GM19099 (cell line): Measurements from ENCODE around the gene DIRAS3.

Experiments
- POLR2A ChIP-seq: IDR thresholded peaks from 3 replicates; pipeline ENCODE4 v1.6.1; 2011; ENCODE audit warnings: low read depth; ENCODE audit not compliant: insufficient read length; ENCODE audit errors: extremely low read depth

The DIRAS3 gene

DNA sequence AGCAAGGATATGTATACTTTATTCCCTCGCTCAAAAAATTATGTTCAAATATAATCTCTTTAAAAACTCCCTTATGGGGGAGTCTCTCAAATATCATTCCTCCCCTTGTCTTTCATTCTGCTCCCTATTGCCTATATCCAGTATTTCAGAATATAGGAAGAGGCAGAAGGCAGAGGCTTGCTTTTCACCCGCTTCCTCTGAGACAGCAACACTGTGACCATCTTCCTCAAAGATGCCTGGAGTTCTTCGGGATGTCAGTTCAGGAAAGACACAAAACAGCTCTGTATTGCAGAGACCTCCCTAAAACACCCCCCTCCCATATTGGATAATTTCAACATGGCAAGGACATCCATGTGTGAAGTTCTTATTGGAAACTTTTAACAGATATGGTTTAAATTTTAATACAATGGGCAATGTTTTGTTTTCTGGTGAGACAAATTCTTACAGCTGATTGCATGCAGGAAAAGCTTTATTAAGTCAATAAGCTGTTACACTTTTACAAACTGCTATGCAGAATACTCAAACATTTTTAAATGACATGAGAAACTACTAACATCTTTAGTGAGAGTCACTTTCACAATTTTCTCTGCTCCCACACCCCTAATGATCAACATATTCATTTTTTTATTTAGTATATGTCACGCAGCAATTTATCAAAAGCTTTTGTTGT lies 4.8 kb downstream of the DIRAS3 start:
- TF ChIP-seq POLR2A: no peak

DNA sequence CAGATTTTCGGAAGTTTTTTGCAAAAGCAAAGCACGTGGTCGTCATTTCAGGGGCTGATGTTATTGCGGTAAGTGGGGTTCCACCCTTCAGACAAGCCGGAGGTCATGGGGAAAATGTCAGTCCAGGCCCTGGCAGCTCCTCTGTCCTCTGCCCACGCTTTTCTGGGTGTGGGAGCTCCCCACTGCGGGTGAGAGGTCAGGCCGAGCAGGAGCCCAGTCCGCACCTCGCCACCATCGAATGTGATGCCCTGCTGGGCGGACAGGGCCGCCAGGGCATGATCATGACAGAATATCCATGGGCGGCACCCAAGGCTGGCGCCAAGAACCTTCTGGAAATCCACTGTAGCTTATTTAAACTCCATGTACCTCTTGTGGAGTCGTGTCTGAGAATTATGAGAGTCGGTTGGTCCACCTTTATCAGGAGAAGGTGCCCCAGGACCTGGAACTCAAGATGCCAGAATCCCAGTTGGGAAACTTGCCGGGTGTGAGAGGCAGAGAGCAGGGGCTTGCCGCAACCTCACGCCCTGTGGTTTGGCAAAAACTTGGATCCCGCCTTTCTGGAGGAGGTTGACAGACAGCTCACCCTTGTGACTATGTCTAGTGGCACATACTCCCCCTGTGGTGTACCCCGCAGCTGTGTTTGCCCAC lies 6.9 kb downstream of the DIRAS3 start:
- no peak for TF ChIP-seq POLR2A

DNA sequence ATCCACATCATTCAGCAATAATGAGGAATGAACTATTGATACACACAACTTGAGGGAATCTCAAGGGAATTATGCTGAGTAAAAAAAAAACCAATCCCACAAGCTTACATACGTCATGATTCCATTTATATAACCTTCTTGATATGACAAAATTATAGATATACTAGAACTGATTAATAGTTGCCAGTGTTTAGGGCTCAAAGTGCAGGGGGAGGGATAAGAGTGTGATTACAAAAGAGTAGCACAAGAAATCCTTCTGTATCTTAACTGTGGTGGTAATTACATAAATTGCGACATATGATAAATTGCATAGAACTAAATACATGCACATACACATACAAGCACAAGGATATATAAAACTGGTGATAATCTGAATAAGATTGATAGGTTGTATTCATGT lies 13.5 kb downstream of the DIRAS3 start:
- no peak for TF ChIP-seq POLR2A

DNA sequence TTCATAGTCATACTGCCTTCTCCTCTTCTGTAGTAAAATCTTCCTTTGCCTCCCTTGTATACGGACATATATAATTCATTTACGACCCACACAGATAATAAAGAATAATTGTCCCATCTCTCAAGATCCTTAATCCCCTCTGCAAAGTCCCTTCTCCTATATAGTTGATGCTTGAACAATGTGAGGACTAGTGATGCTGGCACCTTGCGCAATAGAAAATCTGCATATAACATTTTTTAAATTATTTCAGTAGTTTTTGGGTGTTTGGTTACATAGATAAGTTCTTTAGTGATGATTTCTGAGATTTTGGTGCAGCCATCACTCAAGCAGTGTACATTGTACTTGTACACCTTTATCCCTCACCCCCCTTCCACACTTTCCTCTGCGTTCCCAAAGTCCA lies 21.0 kb downstream of the DIRAS3 start:
- no peak for TF ChIP-seq POLR2A

DNA sequence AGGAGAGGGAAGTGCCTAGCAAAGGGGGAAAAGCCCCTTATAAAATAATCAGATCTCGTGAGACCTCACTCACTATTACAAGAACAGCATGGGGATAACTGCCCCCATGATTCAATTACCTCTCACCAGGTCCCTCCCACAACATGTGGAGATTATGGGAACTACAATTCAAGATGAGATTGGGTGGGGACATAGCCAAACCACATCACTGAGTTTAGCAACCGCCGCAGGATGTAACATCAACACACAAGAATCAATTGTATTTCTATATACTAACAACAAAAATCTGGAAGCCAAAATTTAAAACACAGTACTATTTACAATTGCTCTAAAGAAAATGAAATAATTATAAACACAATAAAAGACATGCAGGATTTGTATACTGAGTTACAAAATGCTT lies 21.9 kb downstream of the DIRAS3 start:
- no peak for TF ChIP-seq POLR2A

DNA sequence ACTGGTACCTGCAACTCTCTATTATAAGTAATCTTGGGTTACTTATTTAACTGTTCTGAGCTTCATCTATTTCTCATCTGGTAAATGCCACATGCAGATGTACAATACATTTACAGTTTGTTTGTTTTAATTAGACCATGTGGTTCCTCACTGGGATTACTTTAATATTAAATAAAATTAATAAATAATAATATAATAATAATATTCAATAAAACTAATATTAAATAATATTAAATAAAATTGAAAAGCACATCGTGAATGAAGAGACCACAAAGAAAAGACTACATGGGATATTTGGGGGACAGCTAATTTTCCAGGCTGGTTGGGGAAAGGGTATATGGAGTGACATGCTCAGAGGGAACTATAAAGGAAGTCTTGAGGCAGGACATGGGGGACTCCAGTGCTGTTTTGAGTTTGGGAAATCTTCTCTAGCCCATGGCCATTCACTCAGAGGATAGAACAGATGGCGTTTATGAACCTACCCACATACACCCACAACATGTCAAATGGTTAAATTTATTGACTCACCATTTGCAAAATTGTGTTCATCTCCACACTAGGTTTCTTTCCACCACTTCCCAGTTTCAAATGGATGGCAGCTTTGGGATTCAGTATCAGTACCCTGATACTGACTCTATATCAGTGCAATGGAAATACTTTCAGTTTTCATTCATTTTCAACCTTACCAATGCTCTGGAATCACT lies 25.6 kb downstream of the DIRAS3 start:
- no peak for TF ChIP-seq POLR2A

DNA sequence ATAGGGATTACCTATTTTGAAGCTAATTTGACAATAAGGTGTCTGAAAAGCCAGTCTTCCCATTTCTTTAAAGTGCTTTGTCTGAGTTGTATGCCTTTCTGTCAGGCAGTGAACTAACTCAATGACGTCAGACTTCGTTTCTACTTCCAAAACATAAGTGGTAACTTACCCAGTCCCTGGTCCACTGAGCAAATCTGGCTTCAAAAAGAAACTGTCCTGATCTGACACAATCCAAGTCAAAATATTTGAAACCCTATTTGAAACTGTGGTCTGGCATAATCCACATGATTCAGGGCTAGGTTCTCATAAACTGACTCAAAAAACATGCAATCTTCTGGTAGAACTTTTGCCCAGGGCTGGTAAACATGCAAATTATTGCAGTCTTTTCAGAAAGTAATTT lies 34.0 kb downstream of the DIRAS3 start:
- no peak for TF ChIP-seq POLR2A

DNA sequence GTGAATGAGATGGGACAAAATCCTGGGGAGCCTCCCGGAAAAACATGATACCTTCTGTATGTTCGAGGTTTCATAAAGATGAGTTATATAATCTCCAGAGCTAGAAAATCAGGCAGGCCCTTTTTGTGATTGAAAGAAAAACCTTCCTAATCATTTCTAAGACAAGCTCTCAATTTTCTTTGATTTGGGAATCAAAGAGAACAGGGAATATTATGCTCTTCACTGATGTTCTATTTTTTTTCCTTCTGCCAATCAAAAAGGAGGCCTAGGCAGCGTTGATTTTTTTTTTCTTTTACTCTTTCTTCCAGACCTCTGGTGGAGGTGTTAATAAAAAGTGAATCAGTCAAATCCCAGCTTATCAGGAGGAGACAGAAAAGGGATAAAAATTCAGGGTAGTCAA lies 34.5 kb downstream of the DIRAS3 start:
- no peak for TF ChIP-seq POLR2A

DNA sequence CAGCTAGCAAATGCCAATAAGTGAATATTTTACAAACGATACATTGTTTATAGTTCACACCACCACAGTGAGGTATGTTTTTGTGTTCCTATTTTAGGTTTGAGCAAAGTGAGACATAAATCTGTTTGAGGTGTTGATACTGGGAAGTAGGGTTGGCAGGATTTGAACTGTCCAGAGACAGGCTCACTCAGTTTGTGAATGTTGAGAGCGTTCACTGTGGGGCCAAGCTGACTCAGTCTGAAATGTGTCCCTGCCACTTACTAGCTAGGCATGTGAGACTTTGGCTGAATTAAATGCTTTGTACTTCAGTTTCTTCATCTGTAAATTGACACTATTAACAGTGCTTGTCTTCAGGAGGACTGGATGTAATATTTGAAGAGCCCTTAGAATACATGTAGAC lies 35.1 kb downstream of the DIRAS3 start:
- no peak for TF ChIP-seq POLR2A

DNA sequence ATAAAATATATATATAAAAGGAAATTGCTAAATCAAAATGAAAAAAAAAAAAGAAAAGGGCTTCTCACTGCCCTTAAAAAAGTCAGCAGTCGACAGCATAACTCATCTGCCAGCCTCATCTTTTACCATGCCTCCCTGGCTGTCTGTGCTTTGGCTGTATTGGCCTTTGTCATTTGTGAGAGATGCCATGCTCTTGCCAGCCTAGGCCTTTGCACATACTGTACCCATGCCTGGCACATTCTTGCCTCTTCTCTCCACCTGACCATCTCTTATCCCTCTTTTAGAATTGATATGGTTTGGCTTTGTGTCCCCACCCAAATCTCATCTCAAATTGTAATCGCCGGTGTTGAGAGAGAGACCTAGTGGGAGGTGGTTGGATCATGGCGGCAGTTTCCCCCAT lies 37.1 kb downstream of the DIRAS3 start:
- no peak for TF ChIP-seq POLR2A

DNA sequence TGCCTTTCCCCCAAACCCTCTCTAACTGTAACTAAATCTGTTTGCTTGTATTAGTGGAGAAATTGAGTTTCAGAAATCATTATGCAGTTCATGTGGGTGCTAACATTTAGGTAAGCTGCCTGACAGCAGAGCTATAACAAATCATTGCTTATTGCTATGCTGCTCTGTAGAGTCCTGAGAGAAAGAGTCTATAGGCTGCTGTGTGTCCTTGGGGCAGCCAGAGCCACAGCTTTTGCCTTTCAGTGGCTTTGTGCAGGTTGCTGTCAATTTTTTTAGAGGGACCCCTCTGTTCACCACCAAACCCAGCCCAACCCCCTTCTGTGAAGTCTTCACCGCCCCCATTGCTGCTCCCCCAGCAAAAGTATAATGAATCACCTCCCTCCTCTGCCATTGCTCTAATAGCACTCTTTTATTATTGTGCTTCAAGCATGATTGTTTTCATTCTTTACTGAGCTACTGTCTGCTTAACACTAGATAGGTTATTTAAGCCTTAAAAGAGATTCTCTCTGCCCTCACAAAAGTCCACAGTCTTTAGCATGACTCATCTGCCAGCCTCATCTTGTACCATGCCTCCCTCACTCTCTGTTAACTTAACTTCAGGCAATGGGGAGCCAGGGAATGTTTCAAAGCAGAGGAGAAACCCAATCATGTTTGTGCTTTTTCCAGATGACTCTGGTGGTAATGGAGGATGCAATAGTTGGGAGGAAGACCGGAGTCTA lies 38.6 kb downstream of the DIRAS3 start:
- TF ChIP-seq POLR2A: no peak

DNA sequence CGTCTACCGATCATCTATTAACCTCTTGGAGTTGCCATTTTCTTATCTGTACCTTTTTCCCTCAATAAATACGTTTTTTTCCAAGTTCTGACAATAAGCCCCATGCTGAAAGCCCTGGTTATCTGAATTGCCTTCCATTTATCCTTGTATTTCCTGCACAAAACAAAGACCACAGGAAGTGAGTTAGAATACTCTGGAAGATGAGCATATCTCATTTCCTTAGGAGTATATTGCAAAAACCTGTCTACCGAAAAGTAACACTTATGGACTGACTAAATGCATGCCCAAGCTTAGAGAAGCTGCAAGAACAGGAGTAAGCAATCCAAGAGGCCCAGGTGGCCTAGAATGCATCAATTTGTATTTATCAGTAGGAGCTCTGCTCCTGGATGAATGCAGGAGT lies 39.9 kb downstream of the DIRAS3 start:
- TF ChIP-seq POLR2A: no peak

DNA sequence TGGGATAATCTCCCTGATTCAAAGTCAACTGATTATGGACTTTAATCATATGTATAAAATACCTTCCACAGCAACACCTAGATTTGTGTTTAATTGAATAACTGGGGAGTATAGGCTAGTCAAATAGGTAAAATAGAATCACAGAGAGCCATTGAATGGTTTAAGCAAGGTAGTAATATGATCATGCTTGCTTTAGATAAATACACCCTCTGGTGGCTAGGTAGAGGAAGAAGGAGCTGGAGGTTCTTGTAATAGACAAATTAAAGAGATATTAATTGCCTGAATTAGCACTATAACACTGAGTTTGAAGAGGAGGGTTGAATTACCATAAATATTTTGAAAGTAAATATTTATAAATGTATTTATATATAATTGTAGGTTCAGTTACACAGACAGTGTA lies 40.3 kb downstream of the DIRAS3 start:
- TF ChIP-seq POLR2A: no peak

DNA sequence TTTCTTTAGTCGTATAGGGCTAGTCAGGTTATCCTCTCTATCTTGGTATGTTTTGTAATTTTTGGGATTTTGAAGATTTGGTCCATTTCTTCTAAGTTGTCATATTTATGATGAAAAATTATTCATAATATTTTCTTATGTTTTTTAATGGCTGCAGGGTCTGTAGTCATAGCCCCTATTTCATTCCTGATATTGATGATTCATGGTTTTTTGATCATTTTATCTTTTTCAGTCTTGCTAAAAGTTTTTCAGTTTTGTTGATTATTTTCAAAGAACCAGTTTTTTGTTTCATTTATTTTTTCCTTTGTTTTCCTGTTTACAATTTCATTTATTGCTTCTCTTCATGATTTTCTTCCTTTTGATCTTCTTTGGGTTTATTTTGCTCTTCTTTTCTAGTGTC lies 50.2 kb downstream of the DIRAS3 start:
- TF ChIP-seq POLR2A: no peak

DNA sequence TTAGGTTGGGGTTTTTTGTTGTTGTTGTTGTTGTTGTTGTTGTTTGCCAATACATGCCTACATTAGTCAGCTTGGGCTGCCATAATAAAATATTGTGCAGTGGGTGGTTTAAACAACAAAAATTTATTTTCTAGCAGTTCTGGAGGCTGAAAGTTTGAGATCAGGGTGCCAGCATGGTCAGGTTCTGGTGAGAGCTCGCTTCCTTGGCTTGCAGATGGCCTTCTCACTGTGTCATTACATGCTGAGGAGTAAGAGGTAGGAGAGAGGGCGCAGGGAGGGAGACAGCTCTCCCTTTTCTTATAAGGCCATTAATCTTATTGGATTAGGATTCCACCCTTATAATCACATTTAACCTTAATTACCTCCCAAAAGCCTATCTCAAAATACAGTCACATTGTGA lies 52.7 kb downstream of the DIRAS3 start:
- no peak for TF ChIP-seq POLR2A
